SK-N-SH treated with all-trans-retinoic acid at 6 μM for 48 hours (cell line): Measurements from ENCODE around the gene ULBP1.

Experiments
- CSDC2 ChIP-seq: fragments of 250-450 bp; sonication (Bioruptor Pico); IDR thresholded peaks from 2 replicates; pipeline ENCODE4 v1.5.0; 2020; ENCODE audit warnings: mild to moderate bottlenecking, moderate library complexity
- ESRRG ChIP-seq: fragments of 250-450 bp; sonication (Bioruptor Pico); IDR thresholded peaks from 2 replicates; pipeline ENCODE4 v1.6.1; 2021; ENCODE audit warnings: mild to moderate bottlenecking
- PATZ1 ChIP-seq: fragments of 250-450 bp; sonication (Bioruptor Pico); IDR thresholded peaks from 2 replicates; pipeline ENCODE4 v1.8.0; 2020; ENCODE audit warnings: mild to moderate bottlenecking, moderate library complexity, borderline replicate concordance
- POU6F1 ChIP-seq: fragments of 250-450 bp; sonication (Bioruptor Pico); IDR thresholded peaks from 2 replicates; pipeline ENCODE4 v1.8.0; 2021; ENCODE audit warnings: low read depth, mild to moderate bottlenecking, moderate library complexity, borderline replicate concordance
- TSHZ2 ChIP-seq: fragments of 250-450 bp; sonication (Bioruptor Pico); IDR thresholded peaks from 2 replicates; pipeline ENCODE4 v1.5.0; 2020; ENCODE audit warnings: mild to moderate bottlenecking, moderate library complexity
- ZC3H10 ChIP-seq: fragments of 250-450 bp; sonication (Bioruptor Pico); IDR thresholded peaks from 2 replicates; pipeline ENCODE4 v1.5.1; 2021; ENCODE audit warnings: mild to moderate bottlenecking, moderate library complexity

- no peak for TF ChIP-seq ZC3H10
- TF ChIP-seq POU6F1 (CRISPR knock-in tag), result no peak
- no peak for TF ChIP-seq ESRRG (CRISPR knock-in tag)
- no peak for TF ChIP-seq PATZ1 (CRISPR knock-in tag)
- no peak for TF ChIP-seq TSHZ2
- TF ChIP-seq CSDC2 (CRISPR knock-in tag), result no peak
Measured at GRCh38 chr6:149923327-149923986, 40.3 kb upstream of the ULBP1 start.
